ENCODE results near the gene MYBPH. TPM values are rescaled to one million over a fixed set of nuclear protein-coding genes. Genes with fewer than 3 reads are reported as not detected.

MYBPH gene
- total and polyA plus RNA-seq, 10 of the 15 experiments (the other 5 are each of a cell fraction or from before 2014, with no cell fraction given), result 0.06 to 0.10 TPM; not detected in 8

DNA sequence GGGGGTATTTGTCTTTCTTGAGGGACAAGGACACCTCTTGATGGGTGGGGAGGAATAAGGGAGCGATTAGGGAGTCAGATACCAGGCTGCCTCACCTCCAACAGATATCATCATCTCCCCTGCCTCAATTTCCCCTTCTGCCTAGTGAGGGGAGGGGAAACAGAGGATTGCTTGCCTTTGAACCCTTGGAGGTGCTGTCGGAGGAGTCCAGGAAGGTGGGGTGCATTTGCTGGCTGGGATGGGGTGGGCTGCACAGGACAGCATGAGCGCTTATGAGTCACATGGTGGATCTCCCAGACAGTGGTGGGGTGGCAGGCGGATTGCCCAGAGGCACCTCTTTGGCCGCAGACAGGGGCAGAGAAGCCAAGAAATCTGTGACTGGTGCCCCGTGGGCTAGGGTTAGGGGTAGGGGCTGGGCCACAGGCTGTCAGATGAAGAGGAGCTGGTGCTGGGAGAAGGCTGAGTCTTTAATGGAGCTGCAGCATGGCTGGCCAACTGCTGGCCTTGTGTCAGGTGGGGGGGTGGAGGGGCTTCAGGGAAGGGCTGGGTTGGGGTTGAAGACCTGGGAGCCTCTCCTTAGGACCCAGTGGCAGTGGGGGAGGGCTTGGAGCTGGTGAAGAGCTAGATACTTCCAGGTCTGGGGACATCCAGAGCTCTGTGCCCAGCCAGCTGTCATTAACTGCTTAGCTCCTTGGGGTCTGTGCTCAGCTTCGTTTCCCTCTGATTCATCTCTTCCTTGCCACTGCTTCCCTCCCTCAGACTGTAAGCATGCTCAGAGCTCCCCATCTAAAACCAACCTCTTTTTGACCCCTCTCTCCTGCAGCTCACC is 55.1 kb downstream of the MYBPH start:
- H3K4me2 ChIP-seq (ENCODE audit: control insufficient read depth, insufficient read depth), result no peak overlapping the region
- no peaks in the 10 kb centered on the region for H3K79me2 ChIP-seq (ENCODE audit: control insufficient read depth, insufficient read depth, low read length)
- in situ Hi-C loops (cut with MboI) (no loop called here), intact Hi-C loops (cut with micrococcal nuclease; ENCODE audit: unreplicated experiment) (no loop called here)
- H3K36me3 ChIP-seq (ENCODE audit: control insufficient read depth in 2 of 2, insufficient read depth in 2 of 2, low read length in 1 of 2), result no peaks in the 10 kb centered on the region
- H3K27ac ChIP-seq (ENCODE audit: control insufficient read depth, insufficient read depth), result no peak overlapping the region
- H3K27me3 ChIP-seq (replicated peaks in 1 of 2; ENCODE audit: control insufficient read depth in 2 of 2, insufficient read depth in 2 of 2, low read length in 1 of 2), result peaks cover 3 to 9% of the 10 kb centered on the region in 2 experiments
- ATAC-seq, result no peak
- POLR2A ChIA-PET, result interaction anchor here (0.6 kb wide), 1 partner anchor 55 kb away, joined by 5 read pairs; no protein-coding TSS in a partner anchor
- H2AFZ ChIP-seq (ENCODE audit: control insufficient read depth, low read depth, low read length), result no peak overlapping the region
- H3K4me3 ChIP-seq, result no peak overlapping the region
- 14% methylated on average over 7 of the region's 7 CpGs for WGBS (ENCODE audit: insufficient coverage, insufficient replicate concordance, low lambda C conversion rate, missing lambda C conversion rate)
- no TSS peak for BruUV-seq (replicated peaks)
- H3K9ac ChIP-seq (ENCODE audit: control insufficient read depth, insufficient read depth, low read length), result no peak overlapping the region
- no peaks in the 10 kb centered on the region for H4K20me1 ChIP-seq (ENCODE audit: control insufficient read depth, insufficient read depth)
- no peaks in the 10 kb centered on the region for H3K4me1 ChIP-seq (ENCODE audit: control insufficient read depth, insufficient read depth, low read length)
- RAD21 ChIA-PET (ENCODE audit: unreplicated experiment), result interaction anchor here (1.3 to 1.5 kb wide), 2 partner anchors 95 kb away, joined by 3 to 4 read pairs; no protein-coding TSS in a partner anchor
- SMC1A ChIA-PET (ENCODE audit: uncharacterized antibody, unreplicated experiment), result interaction anchor here (0.6 to 1.9 kb wide), 3 partner anchors 20 to 612 kb away, joined by 3 to 6 read pairs (median 4); no protein-coding TSS in a partner anchor
- no peak for DNase-seq (ENCODE audit: low read depth, low spot score)
- CTCF ChIA-PET, result interaction anchor here (0.7 to 7.2 kb wide), 9 partner anchors 10 to 148 kb away, joined by 3 to 91 read pairs (median 4); no protein-coding TSS in a partner anchor
- FAIRE-seq, result no peak
- H3K9me3 ChIP-seq (replicated peaks; ENCODE audit: control insufficient read depth, insufficient read depth, low read length), result no peaks in the 10 kb centered on the region
- TF ChIP-seq CEBPZ (IDR thresholded peaks at IDR 0.05; ENCODE audit: low read depth, low read length) (no peak), IRF4 (IDR thresholded peaks at IDR 0.05; ENCODE audit: low read depth, low read length) (no peak), CBFB (IDR thresholded peaks at IDR 0.05; ENCODE audit: low read depth) (no peak), ELK1 (IDR thresholded peaks at IDR 0.05; ENCODE audit: low read depth, low read length) (no peak), CREB1 (IDR thresholded peaks at IDR 0.05; ENCODE audit: low read depth) (no peak), USF2 (IDR thresholded peaks at IDR 0.05; ENCODE audit: borderline replicate concordance, low read depth, low read length) (no peak), WRNIP1 (IDR thresholded peaks at IDR 0.05; ENCODE audit: borderline replicate concordance, low read depth, low read length) (no peak), ZNF687 (IDR thresholded peaks at IDR 0.05) (no peak)
- TF ChIP-seq, protein P1, sequence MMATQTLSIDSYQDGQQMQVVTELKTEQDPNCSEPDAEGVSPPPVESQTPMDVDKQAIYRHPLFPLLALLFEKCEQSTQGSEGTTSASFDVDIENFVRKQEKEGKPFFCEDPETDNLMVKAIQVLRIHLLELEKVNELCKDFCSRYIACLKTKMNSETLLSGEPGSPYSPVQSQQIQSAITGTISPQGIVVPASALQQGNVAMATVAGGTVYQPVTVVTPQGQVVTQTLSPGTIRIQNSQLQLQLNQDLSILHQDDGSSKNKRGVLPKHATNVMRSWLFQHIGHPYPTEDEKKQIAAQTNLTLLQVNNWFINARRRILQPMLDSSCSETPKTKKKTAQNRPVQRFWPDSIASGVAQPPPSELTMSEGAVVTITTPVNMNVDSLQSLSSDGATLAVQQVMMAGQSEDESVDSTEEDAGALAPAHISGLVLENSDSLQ (IDR thresholded peaks at IDR 0.05), result no peak
- TF ChIP-seq, protein P2, sequence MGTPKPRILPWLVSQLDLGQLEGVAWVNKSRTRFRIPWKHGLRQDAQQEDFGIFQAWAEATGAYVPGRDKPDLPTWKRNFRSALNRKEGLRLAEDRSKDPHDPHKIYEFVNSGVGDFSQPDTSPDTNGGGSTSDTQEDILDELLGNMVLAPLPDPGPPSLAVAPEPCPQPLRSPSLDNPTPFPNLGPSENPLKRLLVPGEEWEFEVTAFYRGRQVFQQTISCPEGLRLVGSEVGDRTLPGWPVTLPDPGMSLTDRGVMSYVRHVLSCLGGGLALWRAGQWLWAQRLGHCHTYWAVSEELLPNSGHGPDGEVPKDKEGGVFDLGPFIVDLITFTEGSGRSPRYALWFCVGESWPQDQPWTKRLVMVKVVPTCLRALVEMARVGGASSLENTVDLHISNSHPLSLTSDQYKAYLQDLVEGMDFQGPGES (IDR thresholded peaks at IDR 0.05), result no peak
